Neural progenitor cell (in vitro differentiated cells): ENCODE data around the gene BCR.

ENCODE experiments used
- EZH2phosphoT487 ChIP-seq: fragments of 200-600 bp; sonication (generic); IDR thresholded peaks from 2 replicates; pipeline ENCODE4 v1.6.1; 2017; ENCODE audit warnings: antibody characterized with exemption
- TF ChIP-seq, protein P1 (sequence below): fragments of 200-600 bp; sonication (generic); IDR thresholded peaks from 2 replicates; pipeline ENCODE4 v1.5.1; 2017; ENCODE audit warnings: antibody characterized with exemption, mild to moderate bottlenecking

- TF ChIP-seq, protein P1, sequence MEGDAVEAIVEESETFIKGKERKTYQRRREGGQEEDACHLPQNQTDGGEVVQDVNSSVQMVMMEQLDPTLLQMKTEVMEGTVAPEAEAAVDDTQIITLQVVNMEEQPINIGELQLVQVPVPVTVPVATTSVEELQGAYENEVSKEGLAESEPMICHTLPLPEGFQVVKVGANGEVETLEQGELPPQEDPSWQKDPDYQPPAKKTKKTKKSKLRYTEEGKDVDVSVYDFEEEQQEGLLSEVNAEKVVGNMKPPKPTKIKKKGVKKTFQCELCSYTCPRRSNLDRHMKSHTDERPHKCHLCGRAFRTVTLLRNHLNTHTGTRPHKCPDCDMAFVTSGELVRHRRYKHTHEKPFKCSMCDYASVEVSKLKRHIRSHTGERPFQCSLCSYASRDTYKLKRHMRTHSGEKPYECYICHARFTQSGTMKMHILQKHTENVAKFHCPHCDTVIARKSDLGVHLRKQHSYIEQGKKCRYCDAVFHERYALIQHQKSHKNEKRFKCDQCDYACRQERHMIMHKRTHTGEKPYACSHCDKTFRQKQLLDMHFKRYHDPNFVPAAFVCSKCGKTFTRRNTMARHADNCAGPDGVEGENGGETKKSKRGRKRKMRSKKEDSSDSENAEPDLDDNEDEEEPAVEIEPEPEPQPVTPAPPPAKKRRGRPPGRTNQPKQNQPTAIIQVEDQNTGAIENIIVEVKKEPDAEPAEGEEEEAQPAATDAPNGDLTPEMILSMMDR: no peak
- TF ChIP-seq EZH2phosphoT487: no peak
Observed at GRCh38 chr22:23242473-23243001, 62.2 kb downstream of the BCR start.
